HepG2 (cell line): ENCODE results near the gene TIMM13. TPM values are rescaled to one million over a fixed set of nuclear protein-coding genes. Genes with fewer than 3 reads are reported as not detected.

Experiments
- ATRX ChIP-seq: sonication (generic); formaldehyde crosslinking; IDR thresholded peaks from 2 replicates; pipeline ENCODE4 v1.4.0; 2020; ENCODE audit warnings: missing genetic modification reagents, borderline replicate concordance
- GLMP ChIP-seq: sonication (generic); formaldehyde crosslinking; IDR thresholded peaks from 2 replicates; pipeline ENCODE4 v1.9.0; 2021; ENCODE audit warnings: missing genetic modification reagents, mild to moderate bottlenecking, borderline replicate concordance
- ISX ChIP-seq: sonication (generic); formaldehyde crosslinking; conservative IDR thresholded peaks from 2 replicates; pipeline ENCODE4 v1.5.0; 2020; ENCODE audit warnings: missing genetic modification reagents
- KDM5B ChIP-seq: sonication (generic); formaldehyde crosslinking; IDR thresholded peaks from 2 replicates; pipeline ENCODE4 v1.4.0; 2020; ENCODE audit warnings: missing genetic modification reagents, mild to moderate bottlenecking, borderline replicate concordance
- KLF9 ChIP-seq: IDR thresholded peaks from 2 replicates; pipeline ENCODE4 v1.6.1; 2016; ENCODE audit warnings: low read depth
- MATR3 ChIP-seq: sonication (generic); formaldehyde crosslinking; IDR thresholded peaks from 2 replicates; pipeline ENCODE4 v1.4.0; 2020; ENCODE audit warnings: missing genetic modification reagents
- NR2F6 ChIP-seq, 2 experiments: IDR thresholded peaks; 2 replicates each; pipeline ENCODE4 v1.6.1; 2016; ENCODE audit warnings: antibody characterized with exemption in 1 of 2, mild to moderate bottlenecking in 1 of 2
- POLR2A ChIP-seq, 2 experiments: IDR thresholded peaks; 2 replicates each; pipeline ENCODE4 v1.6.1; 2011; ENCODE audit warnings: low read depth in 2 of 2, low read length in 2 of 2, mild to moderate bottlenecking in 1 of 2, moderate library complexity in 1 of 2; ENCODE audit not compliant: insufficient read depth in 1 of 2
- SP1 ChIP-seq, 2 experiments: fragments of 450-650 bp in 1 of 2; sonication (generic) in 1 of 2; formaldehyde crosslinking in 1 of 2; IDR thresholded peaks; 2 replicates each; pipeline versions ENCODE4 v1.4.0 to v1.6.1; 2016 to 2020; ENCODE audit warnings: missing genetic modification reagents in 1 of 2
- THAP11 ChIP-seq: IDR thresholded peaks from 2 replicates; pipeline ENCODE4 v1.6.1; 2016; ENCODE audit warnings: missing biosample characterization, missing genetic modification reagents
- ZBTB44 ChIP-seq: sonication (generic); formaldehyde crosslinking; IDR thresholded peaks from 2 replicates; pipeline ENCODE4 v1.4.0; 2020; ENCODE audit warnings: missing genetic modification reagents
- ZFP90 ChIP-seq: sonication (generic); formaldehyde crosslinking; IDR thresholded peaks from 2 replicates; pipeline ENCODE4 v1.8.0; 2022; ENCODE audit warnings: missing genetic modification reagents, mild to moderate bottlenecking, inconsistent platforms, borderline replicate concordance
- ZNF354B ChIP-seq: sonication (generic); formaldehyde crosslinking; IDR thresholded peaks from 2 replicates; pipeline ENCODE4 v1.8.0; 2022; ENCODE audit warnings: mild to moderate bottlenecking, missing genetic modification reagents
- ZNF367 ChIP-seq: sonication (generic); formaldehyde crosslinking; IDR thresholded peaks from 2 replicates; pipeline ENCODE4 v1.4.0; 2020; ENCODE audit warnings: missing genetic modification reagents, borderline replicate concordance
- ZNF441 ChIP-seq: sonication (generic); formaldehyde crosslinking; IDR thresholded peaks from 2 replicates; pipeline ENCODE4 v1.7.0; 2021; ENCODE audit warnings: missing genetic modification reagents, borderline replicate concordance
- ZNF616 ChIP-seq: sonication (generic); formaldehyde crosslinking; IDR thresholded peaks from 2 replicates; pipeline ENCODE4 v1.5.0; 2020; ENCODE audit warnings: low read depth, mild to moderate bottlenecking, missing genetic modification reagents
- ZNF687 ChIP-seq: sonication (generic); formaldehyde crosslinking; IDR thresholded peaks from 2 replicates; pipeline ENCODE4 v1.5.1; 2020; ENCODE audit warnings: mild to moderate bottlenecking, missing genetic modification reagents, moderate library complexity
- ZNF878 ChIP-seq: sonication (generic); formaldehyde crosslinking; IDR thresholded peaks from 2 replicates; pipeline ENCODE4 v1.8.1; 2023; ENCODE audit warnings: mild to moderate bottlenecking, missing genetic modification reagents, moderate library complexity
- ZSCAN12 ChIP-seq: sonication (generic); formaldehyde crosslinking; IDR thresholded peaks from 2 replicates; pipeline ENCODE4 v1.9.0; 2021; ENCODE audit warnings: mild to moderate bottlenecking, missing genetic modification reagents
- ZSCAN31 ChIP-seq: sonication (generic); formaldehyde crosslinking; IDR thresholded peaks from 2 replicates; pipeline ENCODE4 v1.5.0; 2020; ENCODE audit warnings: low read depth, mild to moderate bottlenecking, missing genetic modification reagents
- polyA plus RNA-seq, 8 experiments: library from polyadenylated mRNA; depleted of rRNA in 3 of 8; stranded (reverse) in 7 of 8; unstranded in 1 of 8; fragments of >200 nt; fragmentation: Illumina TruSeq in 4 of 8; extraction: Trizol in 4 of 8; gene quantifications; 2 replicates each; pipeline versions ENCODE4 v1.2.1 to v1.2.3, GENCODE V29; 2011 to 2016; ENCODE audit warnings: low read depth in 4 of 8, missing spikeins in 1 of 8, mixed read lengths in 1 of 8; ENCODE audit not compliant: insufficient read depth in 1 of 8
- total RNA-seq, 5 experiments: library from RNA; depleted of rRNA; stranded (reverse); fragments of >200 nt; fragmentation: Illumina TruSeq; extraction: Trizol; gene quantifications; 2 replicates each; pipeline ENCODE4 v1.2.3, GENCODE V29; 2016; ENCODE audit warnings: low read depth in 1 of 5
- TF ChIP-seq, protein P1 (sequence below): sonication (generic); formaldehyde crosslinking; IDR thresholded peaks from 2 replicates; pipeline ENCODE4 v1.4.0; 2020; ENCODE audit warnings: missing genetic modification reagents

TIMM13 gene
- total and polyA plus RNA-seq, 2 of the 13 experiments (the other 11 are each of a cell fraction or from before 2014, with no cell fraction given), result 48.4 to 108 TPM

- TF ChIP-seq ZNF687 (CRISPR knock-in tag), result peak; percentile 75
- TF ChIP-seq ZNF616 (CRISPR knock-in tag), result no peak
- 0 out of 2 replicates have a peak, but pooled peaks have one; percentile 52 for TF ChIP-seq ZBTB44
- TF ChIP-seq ATRX (CRISPR knock-in tag), result no peak
- TF ChIP-seq ZSCAN12, result no peak
- no peak for TF ChIP-seq ZNF441
- no peak for TF ChIP-seq GLMP (CRISPR knock-in tag)
- TF ChIP-seq THAP11, result peak; percentile 76
- no peak for TF ChIP-seq KLF9 (CRISPR knock-in tag)
- TF ChIP-seq POLR2A (IDR thresholded peaks at IDR 0.05; ENCODE audit: insufficient read depth in 1 of 2, low read depth in 2 of 2, low read length in 2 of 2), result no peak
- no peak for TF ChIP-seq ZNF878 (CRISPR knock-in tag)
- TF ChIP-seq ISX (CRISPR knock-in tag), result no peak
- TF ChIP-seq ZNF367 (CRISPR knock-in tag), result no peak
- TF ChIP-seq SP1 (IDR thresholded peaks at IDR 0.05), result no peak
- peak; percentile 55 for TF ChIP-seq SP1 (CRISPR knock-in tag; IDR thresholded peaks at IDR 0.05)
- TF ChIP-seq ZFP90 (CRISPR knock-in tag), result no peak
- peak; percentile 91 for TF ChIP-seq ZSCAN31 (CRISPR knock-in tag)
- TF ChIP-seq, protein P1, sequence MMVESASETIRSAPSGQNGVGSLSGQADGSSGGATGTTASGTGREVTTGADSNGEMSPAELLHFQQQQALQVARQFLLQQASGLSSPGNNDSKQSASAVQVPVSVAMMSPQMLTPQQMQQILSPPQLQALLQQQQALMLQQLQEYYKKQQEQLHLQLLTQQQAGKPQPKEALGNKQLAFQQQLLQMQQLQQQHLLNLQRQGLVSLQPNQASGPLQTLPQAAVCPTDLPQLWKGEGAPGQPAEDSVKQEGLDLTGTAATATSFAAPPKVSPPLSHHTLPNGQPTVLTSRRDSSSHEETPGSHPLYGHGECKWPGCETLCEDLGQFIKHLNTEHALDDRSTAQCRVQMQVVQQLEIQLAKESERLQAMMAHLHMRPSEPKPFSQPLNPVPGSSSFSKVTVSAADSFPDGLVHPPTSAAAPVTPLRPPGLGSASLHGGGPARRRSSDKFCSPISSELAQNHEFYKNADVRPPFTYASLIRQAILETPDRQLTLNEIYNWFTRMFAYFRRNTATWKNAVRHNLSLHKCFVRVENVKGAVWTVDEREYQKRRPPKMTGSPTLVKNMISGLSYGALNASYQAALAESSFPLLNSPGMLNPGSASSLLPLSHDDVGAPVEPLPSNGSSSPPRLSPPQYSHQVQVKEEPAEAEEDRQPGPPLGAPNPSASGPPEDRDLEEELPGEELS (CRISPR knock-in tag), result peak; percentile 23; the same call in 1 of the 2 replicates
- no peak; the same call in 1 of the 2 replicates for TF ChIP-seq KDM5B
- TF ChIP-seq NR2F6 (IDR thresholded peaks at IDR 0.05), result no peak
- peak; percentile 74 for TF ChIP-seq NR2F6 (CRISPR knock-in tag; IDR thresholded peaks at IDR 0.05)
- TF ChIP-seq ZNF354B (CRISPR knock-in tag), result no peak; the same call in 1 of the 2 replicates
- no peak for TF ChIP-seq MATR3 (CRISPR knock-in tag)
Measured at GRCh38 chr19:2474232-2475017, 47.0 kb upstream of the TIMM13 start (continued).
